Measurements from ENCODE around the gene UBC.
A peak's percentile ranks its signal among the peaks of the same experiment; 100 is the strongest.

UBC gene

GRCh38 chr12:124914392-124915238, at the start of gene UBC:
UBC (minus strand) TSS chr12:124914650; CDS start chr12:124913771, 879 bp downstream.
- TF ChIP-seq, protein P1, sequence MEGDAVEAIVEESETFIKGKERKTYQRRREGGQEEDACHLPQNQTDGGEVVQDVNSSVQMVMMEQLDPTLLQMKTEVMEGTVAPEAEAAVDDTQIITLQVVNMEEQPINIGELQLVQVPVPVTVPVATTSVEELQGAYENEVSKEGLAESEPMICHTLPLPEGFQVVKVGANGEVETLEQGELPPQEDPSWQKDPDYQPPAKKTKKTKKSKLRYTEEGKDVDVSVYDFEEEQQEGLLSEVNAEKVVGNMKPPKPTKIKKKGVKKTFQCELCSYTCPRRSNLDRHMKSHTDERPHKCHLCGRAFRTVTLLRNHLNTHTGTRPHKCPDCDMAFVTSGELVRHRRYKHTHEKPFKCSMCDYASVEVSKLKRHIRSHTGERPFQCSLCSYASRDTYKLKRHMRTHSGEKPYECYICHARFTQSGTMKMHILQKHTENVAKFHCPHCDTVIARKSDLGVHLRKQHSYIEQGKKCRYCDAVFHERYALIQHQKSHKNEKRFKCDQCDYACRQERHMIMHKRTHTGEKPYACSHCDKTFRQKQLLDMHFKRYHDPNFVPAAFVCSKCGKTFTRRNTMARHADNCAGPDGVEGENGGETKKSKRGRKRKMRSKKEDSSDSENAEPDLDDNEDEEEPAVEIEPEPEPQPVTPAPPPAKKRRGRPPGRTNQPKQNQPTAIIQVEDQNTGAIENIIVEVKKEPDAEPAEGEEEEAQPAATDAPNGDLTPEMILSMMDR (IDR thresholded peaks at IDR 0.05; ENCODE audit: low read length, missing control alignments): no peak
- DNase-seq (ENCODE audit: low read depth): peak; percentile 96
- peak within 1 kb of the TSS; percentile 100 for H3K4me3 ChIP-seq (replicated peaks; ENCODE audit: low read depth, low read length)

DNA sequence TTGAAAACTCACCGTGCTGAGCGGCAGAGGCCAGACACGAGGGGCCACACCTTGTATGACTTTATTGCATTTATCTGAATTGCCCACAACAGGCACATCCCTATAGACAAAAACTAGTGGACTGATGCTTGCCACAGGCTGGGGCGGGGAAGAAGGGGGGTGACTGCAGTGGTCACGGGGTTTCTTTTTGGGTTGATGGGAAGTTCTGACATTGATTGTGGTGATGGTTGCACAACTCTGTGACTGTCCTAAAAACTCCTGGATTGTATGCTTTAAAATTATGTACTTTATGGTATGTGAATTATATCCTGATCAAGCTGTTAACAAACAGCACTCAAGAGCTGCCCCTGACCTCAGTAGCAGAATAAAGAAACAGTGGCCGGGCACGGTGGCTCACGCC, 48.8 kb upstream of the UBC start:
- no peak for DNase-seq (ENCODE audit: low read depth)
- TF ChIP-seq, protein P1 (IDR thresholded peaks at IDR 0.05; ENCODE audit: low read length, missing control alignments): no peak
- H3K4me3 ChIP-seq (replicated peaks; ENCODE audit: low read depth, low read length): no peak overlapping the region

GRCh38 chr12:124961055-124961454, 46.6 kb upstream of the UBC start:
- TF ChIP-seq, protein P1 (IDR thresholded peaks at IDR 0.05; ENCODE audit: low read length, missing control alignments): no peak
- no peak for DNase-seq (ENCODE audit: low read depth)
- no peak overlapping the region for H3K4me3 ChIP-seq (replicated peaks; ENCODE audit: low read depth, low read length)

- no peak overlapping the region for H3K4me3 ChIP-seq (replicated peaks; ENCODE audit: low read depth, low read length)
- TF ChIP-seq, protein P1 (IDR thresholded peaks at IDR 0.05; ENCODE audit: low read length, missing control alignments): no peak
- no peak for DNase-seq (ENCODE audit: low read depth)
These were observed 42.1 kb upstream of the UBC start for GRCh38 chr12:124956571-124956970.

GRCh38 chr12:124954771-124955170, 40.3 kb upstream of the UBC start:
- DNase-seq (ENCODE audit: low read depth): no peak
- TF ChIP-seq, protein P1 (IDR thresholded peaks at IDR 0.05; ENCODE audit: low read length, missing control alignments): no peak

GRCh38 chr12:124953689-124954405, 39.4 kb upstream of the UBC start:
- DNase-seq (ENCODE audit: low read depth): no peak
- TF ChIP-seq, protein P1 (IDR thresholded peaks at IDR 0.05; ENCODE audit: low read length, missing control alignments): no peak

More at GRCh38 chr12:124954771-124955170, 40.3 kb upstream of the UBC start:
- H3K4me3 ChIP-seq (replicated peaks; ENCODE audit: low read depth, low read length): no peak overlapping the region

More at GRCh38 chr12:124953689-124954405, 39.4 kb upstream of the UBC start:
- H3K4me3 ChIP-seq (replicated peaks; ENCODE audit: low read depth, low read length): no peak overlapping the region

All from fibroblast of pulmonary artery (primary cell).